Adrenal gland (tissue), 12 donors: ENCODE data around the gene VWA3A. TPM values are rescaled to one million over a fixed set of nuclear protein-coding genes. Genes with fewer than 3 reads are reported as not detected.
A peak's percentile ranks its signal among the peaks of the same experiment; 100 is the strongest.

Experiments
- DNase-seq, 7 donors: peaks; one replicate each; pipeline ENCODE4 v3.0.0-alpha.2; 2019 to 2020
- H3K27ac ChIP-seq, 5 donors: fragments of 200-600 bp; sonication (generic) in 4 of 5; 1 replicate in 3 of 5; 2 replicates in 2 of 5; pipeline versions ENCODE4 v1.5.1 to v1.8.0; 2016 to 2020; ENCODE audit warnings: mild to moderate bottlenecking in 1 of 5
- H3K27me3 ChIP-seq: fragments of 200-600 bp; 2 replicates; pipeline ENCODE4 v1.8.0; 2021
- H3K36me3 ChIP-seq, 2 donors: fragments of 200-600 bp; replicated peaks in 1 of 2; 1 replicate in 1 of 2; 2 replicates in 1 of 2; pipeline versions ENCODE4 v1.5.1 to v1.8.0; 2018 to 2022
- H3K4me1 ChIP-seq, 2 donors: fragments of 200-600 bp; replicated peaks in 1 of 2; 1 replicate in 1 of 2; 2 replicates in 1 of 2; pipeline versions ENCODE4 v1.5.1 to v1.8.0; 2018 to 2021
- H3K4me3 ChIP-seq, 4 donors: fragments of 200-600 bp; sonication (generic) in 3 of 4; one replicate each; pipeline ENCODE4 v1.5.1; 2016 to 2018
- H3K9me3 ChIP-seq, 3 donors: fragments of 200-600 bp; sonication (generic) in 1 of 3; replicated peaks in 1 of 3; 1 replicate in 2 of 3; 2 replicates in 1 of 3; pipeline versions ENCODE4 v1.5.1 to v1.8.0; 2016 to 2021
- CTCF ChIP-seq, 6 experiments: fragments of 450-650 bp in 4 of 6; fragments of 200-600 bp in 2 of 6; sonication (generic) in 1 of 6; IDR thresholded peaks; 1 replicate in 5 of 6; 2 replicates in 1 of 6; pipeline versions ENCODE4 v1.5.1 to v1.8.0; 2016 to 2021; ENCODE audit warnings: antibody characterized with exemption in 6 of 6, mild to moderate bottlenecking in 2 of 6, moderate library complexity in 1 of 6
- POLR2A ChIP-seq, 2 donors: fragments of 450-650 bp; IDR thresholded peaks; one replicate each; pipeline ENCODE4 v1.6.1; 2017; ENCODE audit warnings: antibody characterized with exemption in 2 of 2, mild to moderate bottlenecking in 2 of 2, moderate library complexity in 1 of 2
- WGBS, 4 donors: extraction: QIAGEN DNeasy Blood & Tissue Kit in 2 of 4; methylation state at CpG; one replicate each; pipeline versions ENCODE4 v1.1.5 to v1.1.7; 2013 to 2017; 5-methylcytosine and 5-hydroxymethylcytosine counted together
- intact Hi-C, 2 donors: fragments of 100-400 bp; cut with DNase I; formaldehyde crosslinking; loops; one replicate each; pipeline versions ENCODE4 v1.14.1 to v1.15.0; 2022 to 2023
- polyA plus RNA-seq, 3 donors: library from polyadenylated mRNA; stranded (reverse); fragments of 200-250 nt in 2 of 3; fragments of 350-450 nt in 1 of 3; fragmentation: Illumina TruSeq in 1 of 3; extraction: RNeasy Lipid Tissue Mini Kit (QIAGEN cat#74804) in 1 of 3; gene quantifications; one replicate each; pipeline ENCODE4 v1.2.3, GENCODE V29; 2013 to 2014
- total RNA-seq, 9 donors: library from RNA; depleted of rRNA in 4 of 9; stranded (reverse); fragments of >200 nt in 4 of 9; fragments of 120-200 nt in 1 of 9; fragmentation: NEBNext Ultra II Directional in 1 of 9; extraction: Animal tissue kit (Norgen Biotek cat#: 25700) in 1 of 9; gene quantifications; one replicate each; pipeline versions ENCODE4 v1.1.0 to v1.2.4, GENCODE V29; 2013 to 2023
- donor health status: healthy with polysubstance abuse.
- donor health status: Bipolar disorder and iron deficiency.
- donor health status: DM: yes; HTN: yes; CAD: no.
- donor health status: DM: no; HTN: no; CAD: no.
- donor health status: DM: no; HTN: no; CAD: no.
- donor health status: DM: yes; HTN: yes; CAD: no.

VWA3A gene
- total and polyA plus RNA-seq, 12 donors: 0.17 to 0.72 (median 0.29) TPM; not detected in 6

GRCh38 chr16:22077700-22078313 lies 14.5 kb upstream of the VWA3A start:
- Histone ChIP-seq H3K36me3 (no peaks in the 10 kb centered on the region), H3K9me3 (no peaks in the 10 kb centered on the region), H3K4me3 (no peak overlapping the region), H3K4me1 (peaks cover 3 to 15% of the 10 kb centered on the region in 2 donors), H3K27me3 (no peaks in the 10 kb centered on the region), H3K27ac (no peak overlapping the region)
- peak; percentile 50 to 89 (median 72) for DNase-seq
- intact Hi-C loops: loop anchor here in 1 of 2 donors (2.0 kb wide), 1 partner anchor 77 kb away; the partner anchor contains the start of gene PDZD9
- 29 to 42% (median 31%) methylated on average over 8 of the region's 8 CpGs for WGBS, 4 donors
- TF ChIP-seq CTCF (IDR thresholded peaks at IDR 0.05) (peak; percentile 71 to 88 (median 80)), POLR2A (IDR thresholded peaks at IDR 0.05) (no peak)

GRCh38 chr16:22078656-22079055 lies 13.7 kb upstream of the VWA3A start:
- WGBS, 4 donors: 81 to 87% (median 83%) methylated on average over 1 of the region's 1 CpG
- Histone ChIP-seq H3K4me3 (no peak overlapping the region), H3K27ac (no peak overlapping the region), H3K36me3 (no peaks in the 10 kb centered on the region), H3K9me3 (no peaks in the 10 kb centered on the region), H3K4me1 (peaks cover under 1 to 7% of the 10 kb centered on the region in 2 donors), H3K27me3 (no peaks in the 10 kb centered on the region)
- DNase-seq: no peak
- intact Hi-C loops: loop anchor here in 1 of 2 donors (2.0 kb wide), 1 partner anchor 78 kb away; the partner anchor contains the start of gene PDZD9
- TF ChIP-seq POLR2A (IDR thresholded peaks at IDR 0.05) (no peak), CTCF (IDR thresholded peaks at IDR 0.05) (no peak)

- no peaks in the 10 kb centered on the region for H3K9me3 ChIP-seq
- no peak overlapping the region for H3K27ac ChIP-seq
- intact Hi-C loops: no loop called here
- 84 to 90% (median 88%) methylated on average over 3 of the region's 3 CpGs for WGBS, 4 donors
- TF ChIP-seq CTCF (IDR thresholded peaks at IDR 0.05) (no peak), POLR2A (IDR thresholded peaks at IDR 0.05) (no peak)
- H3K27me3 ChIP-seq: no peaks in the 10 kb centered on the region
- DNase-seq: no peak
- peaks cover 0 to 7% of the 10 kb centered on the region in 2 donors for H3K4me1 ChIP-seq
- H3K4me3 ChIP-seq: no peak overlapping the region
- H3K36me3 ChIP-seq: no peaks in the 10 kb centered on the region
These were observed 11.3 kb upstream of the VWA3A start for GRCh38 chr16:22081050-22081449.

- no peak for TF ChIP-seq POLR2A (IDR thresholded peaks at IDR 0.05)
- TF ChIP-seq CTCF (IDR thresholded peaks at IDR 0.05): no peak
- DNase-seq: no peak
- intact Hi-C loops: no loop called here
- H3K36me3 ChIP-seq: no peaks in the 10 kb centered on the region
- peaks cover 0 to 6% of the 10 kb centered on the region in 2 donors for H3K4me1 ChIP-seq
- H3K27ac ChIP-seq: no peak overlapping the region
- H3K4me3 ChIP-seq: no peak overlapping the region
- no peaks in the 10 kb centered on the region for H3K27me3 ChIP-seq
- no peaks in the 10 kb centered on the region for H3K9me3 ChIP-seq
- WGBS, 4 donors: 97 to 100% (median 98%) methylated on average over 1 of the region's 1 CpG
These were observed 5.9 kb upstream of the VWA3A start for GRCh38 chr16:22086440-22086839.
